ENCODE measurements around the gene CNN2. TPM values are rescaled to one million over a fixed set of nuclear protein-coding genes. Genes with fewer than 3 reads are reported as not detected.

Gene CNN2
- total and polyA plus RNA-seq, 9 of the 15 experiments (the other 6 are each of a cell fraction or from before 2014, with no cell fraction given) = 12.1 to 174 (median 52.7) TPM

- TF ChIP-seq ZBTB40 (IDR thresholded peaks at IDR 0.05) (no peak), ZBTB40 (CRISPR knock-in tag; IDR thresholded peaks at IDR 0.05) (no peak), IFI16 (CRISPR knock-in tag; IDR thresholded peaks at IDR 0.05) (no peak), TCF3 (CRISPR knock-in tag; IDR thresholded peaks at IDR 0.05) (no peak), SOX6 (IDR thresholded peaks at IDR 0.05) (no peak), CBX8 (IDR thresholded peaks at IDR 0.05; ENCODE audit: borderline replicate concordance, extremely low read depth, low read depth, low read length, poor library complexity, severe bottlenecking) (no peak), POU5F1 (IDR thresholded peaks at IDR 0.05; ENCODE audit: borderline replicate concordance, low read depth, low read length, partially characterized antibody) (no peak), NCOR1 (IDR thresholded peaks at IDR 0.05) (no peak), ZNF277 (CRISPR knock-in tag; IDR thresholded peaks at IDR 0.05; ENCODE audit: borderline replicate concordance) (no peak), E2F6 (IDR thresholded peaks at IDR 0.05; ENCODE audit: borderline replicate concordance in 1 of 2, extremely low read depth in 1 of 2, insufficient read depth in 1 of 2, insufficient read length in 1 of 2, low read depth in 1 of 2, low read length in 1 of 2, poor library complexity in 1 of 2, severe bottlenecking in 1 of 2) (peak in 1 of 2 experiments; percentile 53), PCBP1 (IDR thresholded peaks at IDR 0.05; ENCODE audit: low read depth, low read length, poor library complexity, severe bottlenecking) (no peak), FOXO4 (CRISPR knock-in tag; IDR thresholded peaks at IDR 0.05) (no peak), ZNF384 (IDR thresholded peaks at IDR 0.05; ENCODE audit: low read depth, low read length) (no peak)
Measured at GRCh38 chr19:1025960-1026782, at the start of gene CNN2 (continued).
